Neuronal stem cell (in vitro differentiated cells): ENCODE results near the gene KIF13A.

Experiments
- DNase-seq: peaks from one replicate; pipeline ENCODE4 v3.0.0-alpha.2; 2013; ENCODE audit warnings: low spot score
- H2AFZ ChIP-seq: one replicate; pipeline ENCODE4 v1.6.1; 2013; ENCODE audit warnings: mild to moderate bottlenecking, low read length, inconsistent platforms
- H2AK5ac ChIP-seq: 2 replicates; pipeline ENCODE4 v1.6.1; 2013; ENCODE audit warnings: low read depth, mild to moderate bottlenecking, inconsistent platforms, low read length, moderate library complexity, mixed read lengths
- H2BK120ac ChIP-seq: 2 replicates; pipeline ENCODE4 v1.6.1; 2013; ENCODE audit warnings: low read depth, mild to moderate bottlenecking, inconsistent platforms, low read length, moderate library complexity, mixed read lengths
- H2BK12ac ChIP-seq: one replicate; pipeline ENCODE4 v1.6.1; 2013; ENCODE audit warnings: low read length, inconsistent platforms
- H2BK15ac ChIP-seq: 2 replicates; pipeline ENCODE4 v1.6.1; 2013; ENCODE audit warnings: mild to moderate bottlenecking, low read length, inconsistent platforms, mixed read lengths
- H2BK5ac ChIP-seq: one replicate; pipeline ENCODE4 v1.6.1; 2013; ENCODE audit warnings: inconsistent platforms, mild to moderate bottlenecking, low read length, moderate library complexity
- H3K14ac ChIP-seq: one replicate; pipeline ENCODE4 v1.6.1; 2013; ENCODE audit warnings: low read length, inconsistent platforms
- H3K18ac ChIP-seq: 2 replicates; pipeline ENCODE4 v1.6.1; 2013; ENCODE audit warnings: low read length, inconsistent platforms
- H3K23ac ChIP-seq: 2 replicates; pipeline ENCODE4 v1.6.1; 2013; ENCODE audit warnings: low read depth, mild to moderate bottlenecking, mixed read lengths, low read length, inconsistent platforms; ENCODE audit not compliant: poor library complexity
- H3K27ac ChIP-seq: replicated peaks from 3 replicates; pipeline ENCODE4 v1.5.1; 2013; ENCODE audit warnings: low read length, inconsistent platforms
- H3K27me3 ChIP-seq, 3 experiments: 2 replicates each; pipeline ENCODE4 v1.6.1; 2013; ENCODE audit warnings: low read length in 3 of 3, mild to moderate bottlenecking in 2 of 3, inconsistent platforms in 1 of 3, low read depth in 1 of 3, mixed read lengths in 1 of 3, moderate library complexity in 1 of 3; ENCODE audit not compliant: control insufficient read depth in 3 of 3, insufficient read depth in 3 of 3
- H3K36me3 ChIP-seq, 2 donors: replicated peaks in 1 of 2; 2 replicates each; pipeline ENCODE4 v1.6.1; 2013; ENCODE audit warnings: low read length in 2 of 2; ENCODE audit not compliant: control insufficient read depth in 2 of 2, insufficient read depth in 2 of 2
- H3K4ac ChIP-seq: 2 replicates; pipeline ENCODE4 v1.6.1; 2013; ENCODE audit warnings: inconsistent platforms, mild to moderate bottlenecking, low read length, moderate library complexity
- H3K4me1 ChIP-seq, 2 donors: 1 replicate in 1 of 2; 2 replicates in 1 of 2; pipeline ENCODE4 v1.6.1; 2013; ENCODE audit warnings: low read length in 2 of 2, low read depth in 1 of 2; ENCODE audit not compliant: control insufficient read depth in 2 of 2, insufficient read depth in 1 of 2
- H3K4me2 ChIP-seq: one replicate; pipeline ENCODE4 v1.6.1; 2013; ENCODE audit warnings: mild to moderate bottlenecking, low read length, inconsistent platforms; ENCODE audit not compliant: insufficient read depth, poor library complexity, severe bottlenecking
- H3K4me3 ChIP-seq, 2 donors: 2 replicates each; pipeline ENCODE4 v1.5.1; 2013; ENCODE audit warnings: low read length in 2 of 2, mild to moderate bottlenecking in 2 of 2, inconsistent platforms in 1 of 2, moderate library complexity in 1 of 2
- H3K79me1 ChIP-seq: one replicate; pipeline ENCODE4 v1.6.1; 2013; ENCODE audit warnings: low read depth, mild to moderate bottlenecking, inconsistent platforms, low read length, moderate library complexity
- H3K9ac ChIP-seq: one replicate; pipeline ENCODE4 v1.6.1; 2013; ENCODE audit warnings: mild to moderate bottlenecking, low read depth, low read length, inconsistent platforms; ENCODE audit not compliant: poor library complexity
- H3K9me3 ChIP-seq, 2 donors: replicated peaks in 1 of 2; 2 replicates each; pipeline versions ENCODE3 to v1.6.1; 2013; ENCODE audit warnings: low read length in 2 of 2, mild to moderate bottlenecking in 2 of 2, inconsistent platforms in 1 of 2, low read depth in 1 of 2, mixed read lengths in 1 of 2, moderate library complexity in 1 of 2; ENCODE audit not compliant: control insufficient read depth in 2 of 2, insufficient read depth in 1 of 2
- H4K8ac ChIP-seq: one replicate; pipeline ENCODE4 v1.6.1; 2013; ENCODE audit warnings: low read depth, mild to moderate bottlenecking, inconsistent platforms, low read length, moderate library complexity
- H4K91ac ChIP-seq: one replicate; pipeline ENCODE4 v1.6.1; 2013; ENCODE audit warnings: low read length, low read depth, mild to moderate bottlenecking, inconsistent platforms; ENCODE audit not compliant: poor library complexity
- WGBS, 2 donors: extraction: QIAGEN DNeasy Blood & Tissue Kit; methylation state at CpG; one replicate each; pipeline ENCODE4 v1.1.7; 2013; ENCODE audit warnings: missing lambda C conversion rate in 2 of 2, mixed read lengths in 1 of 2; ENCODE audit not compliant: insufficient read length in 2 of 2, insufficient replicate concordance in 1 of 2; ENCODE audit errors: extremely low coverage in 2 of 2; 5-methylcytosine and 5-hydroxymethylcytosine counted together

KIF13A gene

DNA sequence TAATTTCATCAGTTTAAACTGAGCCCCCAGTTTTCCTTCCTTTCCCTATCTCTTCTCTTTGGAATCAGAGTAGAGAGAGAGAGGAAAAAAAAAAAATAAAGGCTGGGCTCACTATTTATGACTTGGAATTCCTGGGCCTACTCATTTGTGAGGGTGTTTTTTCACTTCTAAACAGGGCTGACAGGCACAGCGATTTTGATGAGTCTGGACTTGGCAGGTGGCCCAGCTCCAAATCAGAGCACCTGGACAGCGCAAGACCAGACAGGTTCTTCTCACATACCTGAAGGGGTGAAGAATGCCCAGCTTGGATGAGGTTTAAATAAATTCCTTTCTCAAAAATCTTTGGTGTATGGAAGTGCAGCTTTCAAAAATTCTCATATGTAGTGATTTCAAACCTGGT is 122.2 kb downstream of the KIF13A start:
- no peak overlapping the region for H3K4me2 ChIP-seq
- peaks cover 0 to 4% of the 10 kb centered on the region in 2 donors for H3K4me1 ChIP-seq
- no peaks in the 10 kb centered on the region for H3K79me1 ChIP-seq
- H3K4ac ChIP-seq, result no peak overlapping the region
- H4K91ac ChIP-seq, result no peak overlapping the region
- H3K9ac ChIP-seq, result no peak overlapping the region
- H3K27me3 ChIP-seq, result no peaks in the 10 kb centered on the region
- H3K9me3 ChIP-seq, result no peaks in the 10 kb centered on the region
- no peak for DNase-seq
- WGBS, 2 donors, result no CpG with 5 or more reads among the region's 2 CpGs
- no peaks in the 10 kb centered on the region for H3K36me3 ChIP-seq
- no peak overlapping the region for H2BK15ac ChIP-seq
- H2BK120ac ChIP-seq, result no peak overlapping the region
- no peak overlapping the region for H3K14ac ChIP-seq
- H2AFZ ChIP-seq, result no peak overlapping the region
- no peak overlapping the region for H3K4me3 ChIP-seq
- no peak overlapping the region for H4K8ac ChIP-seq
- H2BK5ac ChIP-seq, result no peak overlapping the region
- H3K18ac ChIP-seq, result no peak overlapping the region
- no peak overlapping the region for H2BK12ac ChIP-seq
- H3K23ac ChIP-seq, result no peak overlapping the region
- H2AK5ac ChIP-seq, result no peak overlapping the region
- H3K27ac ChIP-seq, result no peak overlapping the region

DNA sequence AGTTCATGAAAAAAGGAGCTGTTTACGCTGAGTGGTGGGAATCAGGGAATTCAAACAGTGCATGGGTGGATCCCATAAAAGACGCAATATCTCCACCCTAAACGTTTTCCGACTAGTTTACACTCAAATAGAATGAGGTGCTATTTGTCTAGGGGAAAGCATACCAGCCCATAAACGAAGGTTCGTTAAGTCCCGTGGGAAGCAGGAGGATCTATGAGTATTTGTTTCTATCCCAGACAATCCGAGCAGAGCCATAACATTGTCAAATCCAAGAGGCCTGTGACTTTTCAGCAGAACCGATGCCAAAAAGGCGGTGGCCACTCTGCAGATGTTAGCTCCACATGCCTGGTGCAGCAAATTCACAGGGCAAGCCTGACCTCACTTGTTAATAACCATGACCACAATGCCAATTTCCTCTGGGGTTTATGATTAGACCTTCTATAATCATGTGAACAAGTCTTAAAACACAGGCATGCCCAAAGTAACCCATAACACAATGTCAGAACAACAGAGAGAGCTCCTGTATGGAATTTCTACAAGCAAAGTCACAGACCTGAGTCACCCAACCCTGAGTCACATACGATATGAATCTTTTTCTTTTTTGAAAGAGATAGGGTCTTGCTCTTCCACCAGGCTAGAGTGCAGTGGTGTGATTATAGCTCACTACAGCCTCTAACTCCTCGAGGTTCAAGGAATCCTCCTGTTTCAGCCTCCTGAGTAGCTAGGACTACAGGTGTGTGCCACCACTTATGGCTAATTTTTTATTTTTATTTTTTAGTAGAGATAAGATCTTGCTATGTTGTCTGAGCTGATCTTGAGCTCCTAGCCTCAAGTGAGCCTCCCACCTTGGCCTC is 123.3 kb downstream of the KIF13A start:
- Histone ChIP-seq H2AK5ac (no peak overlapping the region), H2AFZ (no peak overlapping the region), H3K4me1 (peaks cover 0 to 4% of the 10 kb centered on the region in 2 donors), H3K18ac (no peak overlapping the region), H2BK12ac (no peak overlapping the region), H2BK120ac (no peak overlapping the region), H4K8ac (no peak overlapping the region), H3K79me1 (no peaks in the 10 kb centered on the region), H2BK5ac (no peak overlapping the region), H3K9ac (no peak overlapping the region), H3K27me3 (no peaks in the 10 kb centered on the region), H3K27ac (no peak overlapping the region), H3K4me3 (no peak overlapping the region), H3K9me3 (no peaks in the 10 kb centered on the region), H2BK15ac (no peak overlapping the region), H3K4me2 (no peak overlapping the region), H3K36me3 (no peaks in the 10 kb centered on the region), H3K23ac (no peak overlapping the region), H3K14ac (no peak overlapping the region), H4K91ac (no peak overlapping the region), H3K4ac (no peak overlapping the region)
- whole genome bisulfite sequencing, 2 donors, result no CpG with 5 or more reads among the region's 12 CpGs
- DNase-seq, result no peak

DNA sequence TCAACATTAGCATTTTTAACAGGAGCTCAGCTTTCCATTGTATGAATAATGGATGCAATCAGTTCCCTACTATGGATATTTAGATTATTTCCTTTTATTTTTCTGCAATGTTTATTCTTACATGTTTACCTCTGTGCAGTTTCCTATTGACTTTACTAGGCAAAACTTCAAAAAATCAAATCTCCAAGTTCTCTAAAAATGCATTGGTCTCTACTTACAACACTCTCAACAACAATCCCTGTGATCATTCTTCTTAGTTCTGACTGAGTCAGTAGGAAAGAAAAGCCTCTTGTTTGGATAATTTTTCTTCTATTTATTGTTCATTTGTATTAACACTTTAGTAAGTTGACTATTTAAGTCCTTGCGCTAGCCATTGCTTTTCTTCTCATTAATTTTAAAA is 126.1 kb downstream of the KIF13A start:
- peaks cover 0 to 4% of the 10 kb centered on the region in 2 donors for H3K4me1 ChIP-seq
- no peak overlapping the region for H3K27ac ChIP-seq
- WGBS, 2 donors, result no CpG with 5 or more reads among the region's 1 CpG
- peaks cover 1% of the 10 kb centered on the region for H3K79me1 ChIP-seq
- no peak for DNase-seq
- H4K8ac ChIP-seq, result no peak overlapping the region
- H3K14ac ChIP-seq, result no peak overlapping the region
- no peak overlapping the region for H4K91ac ChIP-seq
- no peak overlapping the region for H3K18ac ChIP-seq
- no peak overlapping the region for H3K4ac ChIP-seq
- H3K23ac ChIP-seq, result no peak overlapping the region
- H3K9me3 ChIP-seq, result no peaks in the 10 kb centered on the region
- H3K4me3 ChIP-seq, result no peak overlapping the region
- no peak overlapping the region for H2BK5ac ChIP-seq
- H2BK15ac ChIP-seq, result no peak overlapping the region
- no peak overlapping the region for H2AK5ac ChIP-seq
- H3K36me3 ChIP-seq, result no peaks in the 10 kb centered on the region
- no peak overlapping the region for H2BK120ac ChIP-seq
- H2BK12ac ChIP-seq, result no peak overlapping the region
- H3K9ac ChIP-seq, result no peak overlapping the region
- no peak overlapping the region for H3K4me2 ChIP-seq
- H3K27me3 ChIP-seq, result no peaks in the 10 kb centered on the region
- H2AFZ ChIP-seq, result no peak overlapping the region

DNA sequence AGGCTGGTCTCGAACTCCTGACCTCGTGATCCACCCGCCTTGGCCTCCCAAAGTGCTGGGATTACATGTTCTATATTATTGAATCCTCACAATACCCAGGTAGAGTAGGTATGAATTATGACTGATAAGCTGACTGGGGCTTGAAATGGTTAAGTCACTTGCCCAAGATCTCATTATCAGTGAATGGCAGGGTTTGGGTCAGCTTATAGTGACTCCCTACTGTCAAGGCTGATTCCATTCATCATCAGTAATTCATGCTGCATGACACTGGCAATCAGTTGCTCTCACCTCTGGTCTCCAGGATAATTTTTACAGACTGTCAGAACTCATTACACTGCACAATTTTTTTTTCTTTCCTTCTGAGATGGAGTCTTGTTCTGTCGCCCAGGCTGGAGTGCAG is 127.6 kb downstream of the KIF13A start:
- no peaks in the 10 kb centered on the region for H3K9me3 ChIP-seq
- no peak overlapping the region for H2BK12ac ChIP-seq
- H4K91ac ChIP-seq, result no peak overlapping the region
- peaks cover 1% of the 10 kb centered on the region for H3K79me1 ChIP-seq
- no peak overlapping the region for H4K8ac ChIP-seq
- H3K4me1 ChIP-seq, result no peaks in the 10 kb centered on the region
- H2BK15ac ChIP-seq, result no peak overlapping the region
- H3K4ac ChIP-seq, result no peak overlapping the region
- no peak overlapping the region for H3K18ac ChIP-seq
- H2AFZ ChIP-seq, result no peak overlapping the region
- H3K27ac ChIP-seq, result no peak overlapping the region
- WGBS, 2 donors, result no CpG with 5 or more reads among the region's 4 CpGs
- no peaks in the 10 kb centered on the region for H3K27me3 ChIP-seq
- no peak overlapping the region for H2AK5ac ChIP-seq
- no peak overlapping the region for H3K23ac ChIP-seq
- H3K9ac ChIP-seq, result no peak overlapping the region
- H3K4me3 ChIP-seq, result no peak overlapping the region
- DNase-seq, result no peak
- peaks cover 0 to 10% of the 10 kb centered on the region in 2 donors for H3K36me3 ChIP-seq
- no peak overlapping the region for H3K4me2 ChIP-seq
- H3K14ac ChIP-seq, result no peak overlapping the region
- H2BK5ac ChIP-seq, result no peak overlapping the region
- H2BK120ac ChIP-seq, result no peak overlapping the region
